HG03442 (cell line): ENCODE data around the gene PTP4A2.
A peak's percentile ranks its signal among the peaks of the same experiment; 100 is the strongest.

Experiments
- ATAC-seq: cut with Tn5 transposase; IDR thresholded peaks from one replicate; pipeline ENCODE4 v1.9.1; 2021; ENCODE audit warnings: mild to moderate bottlenecking, moderate library complexity; ENCODE audit not compliant: unreplicated experiment

The PTP4A2 gene

DNA sequence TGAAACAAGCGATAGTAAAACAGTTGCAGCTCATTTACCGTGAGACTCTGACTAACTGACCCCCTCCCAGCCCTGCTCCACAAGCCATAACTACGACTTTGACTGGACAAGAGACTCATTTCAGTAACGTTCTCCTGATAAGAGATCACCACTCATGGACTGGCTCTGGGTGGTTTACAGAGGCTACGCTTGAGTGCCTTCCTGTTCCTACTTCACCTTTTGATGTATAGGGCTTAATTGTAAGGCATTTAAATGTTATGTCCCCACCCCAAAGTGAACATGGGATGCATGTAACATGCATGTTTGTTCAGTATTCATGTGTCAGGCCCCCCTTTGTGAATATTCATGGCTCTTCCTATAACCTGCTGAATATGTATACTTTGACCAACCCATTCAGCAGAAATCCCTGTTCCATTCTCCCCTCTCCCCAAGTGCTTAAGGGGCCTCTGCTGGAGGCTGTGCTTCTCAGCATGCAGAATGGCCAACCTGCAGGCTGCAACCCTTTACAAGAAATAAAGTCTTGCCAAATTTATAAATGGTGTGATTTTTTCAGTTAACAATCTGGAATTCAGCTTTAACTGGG is 71.6 kb downstream of the PTP4A2 start:
- ATAC-seq: peak; percentile 46

- ATAC-seq: no peak
Measured at GRCh38 chr1:31865728-31866449, 72.3 kb downstream of the PTP4A2 start.

DNA sequence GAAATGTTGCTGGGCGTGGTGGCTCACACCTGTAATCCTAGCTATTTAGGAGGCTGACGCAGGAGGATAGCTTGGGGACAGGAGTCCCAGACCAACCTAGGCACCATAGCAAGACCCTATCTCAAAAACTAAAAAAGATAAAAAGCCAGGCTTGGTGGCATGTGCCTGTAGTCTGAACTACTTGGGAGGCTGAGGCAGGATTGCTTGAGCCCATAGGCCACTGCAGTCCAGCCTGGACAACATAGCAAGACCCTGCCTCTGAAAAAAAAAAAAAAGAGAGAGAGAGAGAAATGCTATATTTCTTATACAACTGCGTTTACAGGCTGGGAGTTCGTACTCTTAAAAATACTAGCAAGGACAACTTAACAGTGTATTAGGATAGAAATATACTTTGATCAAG is 76.1 kb downstream of the PTP4A2 start:
- no peak for ATAC-seq

DNA sequence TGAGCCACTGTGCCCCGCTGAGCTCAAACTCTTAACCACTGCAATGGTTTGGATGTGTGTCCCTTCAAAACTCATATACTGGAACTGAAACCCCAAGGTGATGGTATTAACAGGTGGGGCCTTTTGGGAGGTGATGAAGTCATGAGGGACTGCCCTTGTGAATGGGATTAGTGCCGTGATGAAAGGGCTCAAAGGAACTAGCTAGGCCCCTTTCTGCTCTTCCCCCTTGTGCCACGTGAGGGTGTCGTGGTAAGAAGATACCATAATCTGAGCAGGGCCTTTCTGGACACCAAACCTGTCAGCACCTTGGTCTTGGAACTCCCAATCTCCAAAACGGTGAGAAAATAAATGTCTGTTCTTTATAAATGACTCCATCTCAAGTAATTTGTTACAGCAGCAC is 76.8 kb downstream of the PTP4A2 start:
- no peak for ATAC-seq

DNA sequence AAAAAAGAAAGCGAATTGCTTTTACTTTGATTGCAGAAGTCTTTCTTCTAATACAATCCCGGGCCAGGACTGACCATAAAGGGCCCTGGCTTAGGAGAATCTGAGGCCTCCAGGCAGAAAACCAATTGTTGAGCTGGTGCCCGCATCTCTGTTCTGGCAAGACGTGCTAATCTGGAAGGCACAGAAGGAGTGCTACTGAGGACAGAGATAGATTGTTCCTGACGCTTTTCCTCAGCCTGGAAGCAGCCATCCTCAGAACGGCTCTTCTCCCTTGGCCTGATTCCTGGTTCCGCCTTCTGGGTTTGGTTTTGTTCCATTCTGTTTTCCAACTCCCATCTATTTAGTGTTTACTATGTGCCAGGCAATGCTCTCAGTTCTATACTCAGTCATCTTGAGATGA is 77.6 kb downstream of the PTP4A2 start:
- no peak for ATAC-seq

DNA sequence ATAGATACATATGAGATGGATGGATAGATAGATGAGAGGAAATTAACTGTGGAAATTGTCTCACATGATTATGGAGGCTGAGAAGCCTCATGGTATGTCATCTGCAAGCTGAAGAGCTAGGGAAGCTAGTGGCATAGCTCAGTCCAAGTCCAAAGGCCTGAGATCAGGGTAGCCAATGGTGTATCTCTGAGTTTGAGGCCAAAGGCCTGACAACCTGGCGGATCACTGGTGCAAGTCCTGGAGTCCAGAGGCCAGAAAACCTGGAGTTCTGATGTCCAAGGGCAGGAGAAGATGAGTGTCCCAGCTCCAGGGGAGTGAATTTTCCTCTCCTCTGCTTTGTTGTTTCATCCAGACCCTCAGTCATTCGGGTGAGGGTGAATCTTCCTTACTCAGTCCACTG is 78.4 kb downstream of the PTP4A2 start:
- ATAC-seq: no peak

DNA sequence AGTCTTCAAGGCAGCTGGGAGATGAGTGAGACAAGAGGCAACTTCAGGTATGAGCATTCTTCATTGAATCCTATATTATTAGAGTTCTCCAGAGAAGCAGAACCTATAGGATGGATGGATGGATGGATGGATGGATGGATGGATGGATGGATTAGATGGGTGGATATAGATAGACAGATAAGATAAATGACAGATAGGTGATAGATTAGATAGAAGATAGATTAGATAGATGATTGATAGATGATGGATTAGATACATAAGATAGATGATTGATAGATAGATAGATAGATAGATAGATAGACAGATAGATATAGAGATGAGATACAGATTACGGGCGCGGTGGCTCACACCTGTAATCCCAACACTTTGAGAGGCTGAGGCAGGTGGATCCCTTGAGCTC is 79.1 kb downstream of the PTP4A2 start:
- no peak for ATAC-seq

- ATAC-seq: no peak
Measured at GRCh38 chr1:31857863-31858262, 80.3 kb downstream of the PTP4A2 start.
